ENCODE data around the gene ANK3. TPM values are rescaled to one million over a fixed set of nuclear protein-coding genes. Genes with fewer than 3 reads are reported as not detected.

Gene ANK3
- total and polyA plus RNA-seq, 2 donors (not counting 3 experiments of a cell fraction or from before 2014, with no cell fraction given) = 0.88 to 8.5 TPM

DNA sequence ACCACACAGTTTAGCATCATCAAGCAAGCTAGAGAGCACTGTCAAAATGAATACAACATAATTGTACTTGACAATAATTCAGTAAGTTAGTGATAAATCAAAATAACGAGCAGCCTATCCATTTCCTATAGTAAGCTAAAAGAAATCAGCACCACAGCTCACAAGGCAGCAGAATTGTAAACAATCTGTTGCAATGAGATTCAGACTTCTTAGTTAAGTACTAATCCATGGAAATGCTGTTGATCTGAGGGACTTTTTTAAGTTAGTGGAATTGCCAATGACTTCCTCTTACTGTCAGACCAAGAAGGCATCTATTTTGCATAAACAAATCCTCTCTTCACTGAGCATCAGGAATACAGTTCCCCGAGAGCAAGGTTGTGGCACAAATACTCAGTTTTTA, 346.8 kb downstream of the ANK3 start:
- Histone ChIP-seq H2AFZ (ENCODE audit: low read depth, low read length) (no peak overlapping the region), H3K9me1 (replicated peaks; ENCODE audit: control insufficient read depth, extremely low read depth, insufficient read depth, low read length) (no peaks in the 10 kb centered on the region), H3K27me3 (ENCODE audit: control insufficient read depth in 2 of 2, insufficient read depth in 2 of 2, low read length in 2 of 2) (no peaks in the 10 kb centered on the region), H3K9ac (replicated peaks; ENCODE audit: extremely low read depth, insufficient read depth, low read length) (no peak overlapping the region), H3K27ac (ENCODE audit: insufficient read depth, low read depth, low read length) (no peak overlapping the region), H3K79me2 (ENCODE audit: control insufficient read depth, insufficient read depth, low read length) (no peaks in the 10 kb centered on the region), H3K4me1 (ENCODE audit: control insufficient read depth, extremely low read depth, insufficient read depth, low read length) (no peaks in the 10 kb centered on the region), H3K4me2 (ENCODE audit: insufficient read depth, low read length) (no peak overlapping the region), H4K20me1 (replicated peaks; ENCODE audit: control insufficient read depth, extremely low read depth, insufficient read depth, low read length) (no peaks in the 10 kb centered on the region), H3K4me3 (replicated peaks in 1 of 3; ENCODE audit: insufficient read depth in 1 of 3, low read depth in 1 of 3, low read length in 3 of 3) (no peak overlapping the region), H3K36me3 (ENCODE audit: control insufficient read depth in 2 of 2, extremely low read depth in 1 of 2, insufficient read depth in 2 of 2, low read length in 2 of 2) (no peaks in the 10 kb centered on the region), H3K9me3 (replicated peaks; ENCODE audit: control insufficient read depth, insufficient read depth, low read length) (no peaks in the 10 kb centered on the region)
- intact Hi-C loops (cut with micrococcal nuclease) = loop anchor here (10.0 kb wide), 2 partner anchors 1088 to 1258 kb away; no protein-coding TSS in a partner anchor
- CTCF ChIA-PET = interaction anchor here (1.1 to 1.3 kb wide), 2 partner anchors 15 to 212 kb away, joined by 3 read pairs; no protein-coding TSS in a partner anchor
- FAIRE-seq (no peak), DNase-seq (ENCODE audit: low read depth, low spot score) (no peak)
- no TSS peak for BruUV-seq (replicated peaks)
- POLR2A ChIA-PET = no interaction called here
- TF ChIP-seq GATA2 (IDR thresholded peaks at IDR 0.05; ENCODE audit: insufficient read depth, insufficient read length, low read depth, low read length) = no peak
- no peak for TF ChIP-seq FOS (IDR thresholded peaks at IDR 0.05; ENCODE audit: borderline replicate concordance, insufficient read depth, low read length)
- no peak for TF ChIP-seq POLR2A (IDR thresholded peaks at IDR 0.05; ENCODE audit: low read depth, low read length)
- no peak for TF ChIP-seq JUN (IDR thresholded peaks at IDR 0.05; ENCODE audit: borderline replicate concordance, insufficient read depth, insufficient read length, low read depth)
- TF ChIP-seq EZH2 (IDR thresholded peaks at IDR 0.05; ENCODE audit: borderline replicate concordance, low read depth, low read length, severe bottlenecking) = no peak
- TF ChIP-seq, protein P1, sequence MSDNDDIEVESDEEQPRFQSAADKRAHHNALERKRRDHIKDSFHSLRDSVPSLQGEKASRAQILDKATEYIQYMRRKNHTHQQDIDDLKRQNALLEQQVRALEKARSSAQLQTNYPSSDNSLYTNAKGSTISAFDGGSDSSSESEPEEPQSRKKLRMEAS (IDR thresholded peaks at IDR 0.05; ENCODE audit: insufficient read depth, insufficient read length) = no peak
- no peak for TF ChIP-seq MYC (IDR thresholded peaks at IDR 0.05; ENCODE audit: low read depth, low read length)
- TF ChIP-seq POLR2AphosphoS5 (IDR thresholded peaks at IDR 0.05; ENCODE audit: insufficient read depth, low read depth, low read length) = no peak
- TF ChIP-seq, protein P2, sequence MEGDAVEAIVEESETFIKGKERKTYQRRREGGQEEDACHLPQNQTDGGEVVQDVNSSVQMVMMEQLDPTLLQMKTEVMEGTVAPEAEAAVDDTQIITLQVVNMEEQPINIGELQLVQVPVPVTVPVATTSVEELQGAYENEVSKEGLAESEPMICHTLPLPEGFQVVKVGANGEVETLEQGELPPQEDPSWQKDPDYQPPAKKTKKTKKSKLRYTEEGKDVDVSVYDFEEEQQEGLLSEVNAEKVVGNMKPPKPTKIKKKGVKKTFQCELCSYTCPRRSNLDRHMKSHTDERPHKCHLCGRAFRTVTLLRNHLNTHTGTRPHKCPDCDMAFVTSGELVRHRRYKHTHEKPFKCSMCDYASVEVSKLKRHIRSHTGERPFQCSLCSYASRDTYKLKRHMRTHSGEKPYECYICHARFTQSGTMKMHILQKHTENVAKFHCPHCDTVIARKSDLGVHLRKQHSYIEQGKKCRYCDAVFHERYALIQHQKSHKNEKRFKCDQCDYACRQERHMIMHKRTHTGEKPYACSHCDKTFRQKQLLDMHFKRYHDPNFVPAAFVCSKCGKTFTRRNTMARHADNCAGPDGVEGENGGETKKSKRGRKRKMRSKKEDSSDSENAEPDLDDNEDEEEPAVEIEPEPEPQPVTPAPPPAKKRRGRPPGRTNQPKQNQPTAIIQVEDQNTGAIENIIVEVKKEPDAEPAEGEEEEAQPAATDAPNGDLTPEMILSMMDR (IDR thresholded peaks at IDR 0.05; ENCODE audit: extremely low read depth in 1 of 2, insufficient read depth in 1 of 2, low read depth in 1 of 2, low read length in 2 of 2) = no peak
- dilution Hi-C loops (cut with MboI; ENCODE audit: extremely low pct_ligation_motif_present, low sequenced_read_pairs) = no loop called here
